GM12875 (cell line): ENCODE measurements around the gene LIN7B.
A peak's percentile ranks its signal among the peaks of the same experiment; 100 is the strongest.

ENCODE experiments used
- H3K4me3 ChIP-seq: one replicate; pipeline ENCODE4 v1.5.1; 2011; ENCODE audit warnings: low read depth, low read length, control low read depth
- TF ChIP-seq, protein P1 (sequence below): IDR thresholded peaks from 2 replicates; pipeline ENCODE4 v1.5.1; 2011; ENCODE audit warnings: low read depth, mild to moderate bottlenecking, control low read depth, inconsistent platforms, low read length, moderate library complexity, borderline replicate concordance; ENCODE audit not compliant: insufficient read depth

The LIN7B gene

DNA sequence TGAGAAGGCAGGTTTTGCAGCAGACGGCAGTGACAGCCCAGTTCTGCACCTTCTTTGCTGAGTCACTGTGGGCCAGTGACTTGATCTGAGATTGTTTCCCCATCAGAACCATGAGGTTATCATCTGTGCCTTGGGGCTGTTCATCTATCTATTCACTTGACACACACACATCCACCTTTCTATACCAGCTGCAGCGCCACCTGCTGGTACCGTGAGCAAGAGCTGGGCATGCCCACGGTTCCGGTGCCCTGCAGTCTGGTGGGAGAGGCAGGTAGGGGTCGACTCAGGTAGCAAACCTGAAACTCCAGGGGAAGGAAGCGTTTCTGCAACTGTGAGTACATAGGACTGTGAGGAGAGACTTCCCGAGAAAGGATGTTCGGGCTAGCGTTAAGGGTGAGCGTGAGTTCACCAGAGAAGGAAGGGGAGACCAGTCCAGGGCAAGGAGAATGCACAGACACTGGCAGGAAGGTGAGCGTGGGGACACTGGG, 7.5 kb upstream of the LIN7B start:
- TF ChIP-seq, protein P1, sequence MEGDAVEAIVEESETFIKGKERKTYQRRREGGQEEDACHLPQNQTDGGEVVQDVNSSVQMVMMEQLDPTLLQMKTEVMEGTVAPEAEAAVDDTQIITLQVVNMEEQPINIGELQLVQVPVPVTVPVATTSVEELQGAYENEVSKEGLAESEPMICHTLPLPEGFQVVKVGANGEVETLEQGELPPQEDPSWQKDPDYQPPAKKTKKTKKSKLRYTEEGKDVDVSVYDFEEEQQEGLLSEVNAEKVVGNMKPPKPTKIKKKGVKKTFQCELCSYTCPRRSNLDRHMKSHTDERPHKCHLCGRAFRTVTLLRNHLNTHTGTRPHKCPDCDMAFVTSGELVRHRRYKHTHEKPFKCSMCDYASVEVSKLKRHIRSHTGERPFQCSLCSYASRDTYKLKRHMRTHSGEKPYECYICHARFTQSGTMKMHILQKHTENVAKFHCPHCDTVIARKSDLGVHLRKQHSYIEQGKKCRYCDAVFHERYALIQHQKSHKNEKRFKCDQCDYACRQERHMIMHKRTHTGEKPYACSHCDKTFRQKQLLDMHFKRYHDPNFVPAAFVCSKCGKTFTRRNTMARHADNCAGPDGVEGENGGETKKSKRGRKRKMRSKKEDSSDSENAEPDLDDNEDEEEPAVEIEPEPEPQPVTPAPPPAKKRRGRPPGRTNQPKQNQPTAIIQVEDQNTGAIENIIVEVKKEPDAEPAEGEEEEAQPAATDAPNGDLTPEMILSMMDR = peak; percentile 83

DNA sequence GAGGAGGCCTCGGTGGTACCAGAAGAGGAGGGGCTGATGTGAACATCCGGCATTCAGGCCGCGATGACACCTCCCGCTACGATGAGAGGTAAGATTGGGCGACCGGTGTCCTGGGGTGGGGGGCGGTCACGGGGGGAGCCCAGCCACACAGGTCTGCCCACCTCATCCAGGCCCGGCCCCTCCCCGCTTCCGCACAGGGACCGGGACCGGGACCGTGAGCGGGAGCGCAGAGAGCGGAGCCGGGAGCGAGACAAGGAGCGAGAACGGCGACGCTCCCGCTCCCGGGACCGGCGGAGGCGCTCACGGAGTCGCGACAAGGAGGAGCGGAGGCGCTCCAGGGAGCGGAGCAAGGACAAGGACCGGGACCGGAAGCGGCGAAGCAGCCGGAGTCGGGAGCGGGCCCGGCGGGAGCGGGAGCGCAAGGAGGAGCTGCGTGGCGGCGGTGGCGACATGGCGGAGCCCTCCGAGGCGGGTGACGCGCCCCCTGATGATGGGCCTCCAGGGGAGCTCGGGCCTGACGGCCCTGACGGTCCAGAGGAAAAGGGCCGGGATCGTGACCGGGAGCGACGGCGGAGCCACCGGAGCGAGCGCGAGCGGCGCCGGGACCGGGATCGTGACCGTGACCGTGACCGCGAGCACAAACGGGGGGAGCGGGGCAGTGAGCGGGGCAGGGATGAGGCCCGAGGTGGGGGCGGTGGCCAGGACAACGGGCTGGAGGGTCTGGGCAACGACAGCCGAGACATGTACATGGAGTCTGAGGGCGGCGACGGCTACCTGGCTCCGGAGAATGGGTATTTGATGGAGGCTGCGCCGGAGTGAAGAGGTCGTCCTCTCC, 6.3 kb upstream of the LIN7B start:
- TF ChIP-seq, protein P1 = no peak
- H3K4me3 ChIP-seq = no peak overlapping the region

More for the DNA sequence above, 7.5 kb upstream of the LIN7B start:
- no peak overlapping the region for H3K4me3 ChIP-seq

DNA sequence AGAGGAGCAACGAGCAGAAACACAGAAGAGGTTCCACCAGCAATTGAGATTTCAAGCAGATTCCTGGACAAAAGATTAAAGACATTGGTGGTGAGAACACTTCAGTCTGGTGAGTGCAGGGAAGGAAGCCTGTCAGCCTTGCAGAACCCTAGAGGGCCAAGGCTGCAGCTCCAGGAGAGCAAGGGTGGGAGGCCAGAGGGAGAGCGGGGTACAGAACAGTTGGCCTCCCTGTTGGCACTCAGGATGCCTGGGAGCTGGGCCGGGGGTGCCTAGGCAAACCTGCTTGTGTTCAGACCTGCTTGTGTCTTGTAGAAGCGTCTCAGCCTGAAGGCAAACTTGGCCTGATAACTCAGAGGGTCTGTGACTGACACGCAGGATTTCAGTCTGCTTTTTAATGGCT, 5.1 kb upstream of the LIN7B start:
- TF ChIP-seq, protein P1 = no peak
- H3K4me3 ChIP-seq = no peak overlapping the region

DNA sequence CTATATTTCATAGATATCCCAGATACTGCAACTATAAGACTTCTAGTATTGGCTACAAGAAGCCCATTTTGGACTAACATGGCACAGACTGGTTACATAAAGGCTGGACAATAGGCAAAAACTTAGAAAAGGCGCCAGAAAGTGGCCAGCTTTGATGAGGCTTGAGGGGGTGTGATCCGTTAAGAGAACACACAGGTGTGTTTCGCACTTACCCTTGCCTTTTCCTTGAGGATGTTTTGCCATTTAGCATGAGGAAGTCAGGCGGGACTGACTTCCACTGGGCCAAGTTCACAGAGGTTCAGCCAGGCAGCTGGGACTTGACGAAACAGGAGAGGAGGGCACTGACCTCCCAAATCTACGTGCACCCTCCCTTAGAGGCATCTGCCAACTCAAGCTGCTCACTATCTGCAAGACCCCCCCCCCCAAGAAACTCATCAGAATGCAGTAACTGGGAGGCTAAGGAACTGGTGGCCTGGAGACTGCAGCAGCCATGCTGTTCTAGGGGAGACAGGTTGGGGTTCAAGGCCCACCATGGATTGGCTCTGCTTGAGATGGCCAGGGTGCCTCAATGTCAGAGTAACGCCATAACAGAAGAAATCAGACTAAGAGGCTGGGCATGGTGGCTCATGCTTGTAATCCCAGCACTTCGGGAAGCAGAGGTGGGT, 4.5 kb upstream of the LIN7B start:
- H3K4me3 ChIP-seq = no peak overlapping the region
- TF ChIP-seq, protein P1 = no peak

DNA sequence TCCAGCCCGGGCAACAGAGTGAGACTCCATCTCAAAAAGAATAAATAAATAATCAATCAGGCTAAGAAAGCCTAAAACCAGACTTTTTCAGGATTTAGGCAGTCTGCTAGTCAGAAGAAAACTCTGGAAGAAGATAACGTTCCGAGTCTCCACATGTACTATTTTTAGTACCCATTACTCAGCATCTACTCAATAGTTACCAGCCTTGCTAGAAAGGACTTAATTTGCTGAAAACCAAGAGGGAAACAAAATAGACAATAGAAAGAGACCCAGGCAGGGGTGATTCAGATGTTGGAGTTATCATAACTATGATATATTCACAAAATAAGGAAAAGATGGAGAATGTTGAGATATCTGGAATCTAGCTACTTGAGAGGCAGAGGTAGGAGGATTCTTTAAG, 3.6 kb upstream of the LIN7B start:
- H3K4me3 ChIP-seq = no peak overlapping the region
- TF ChIP-seq, protein P1 = no peak

DNA sequence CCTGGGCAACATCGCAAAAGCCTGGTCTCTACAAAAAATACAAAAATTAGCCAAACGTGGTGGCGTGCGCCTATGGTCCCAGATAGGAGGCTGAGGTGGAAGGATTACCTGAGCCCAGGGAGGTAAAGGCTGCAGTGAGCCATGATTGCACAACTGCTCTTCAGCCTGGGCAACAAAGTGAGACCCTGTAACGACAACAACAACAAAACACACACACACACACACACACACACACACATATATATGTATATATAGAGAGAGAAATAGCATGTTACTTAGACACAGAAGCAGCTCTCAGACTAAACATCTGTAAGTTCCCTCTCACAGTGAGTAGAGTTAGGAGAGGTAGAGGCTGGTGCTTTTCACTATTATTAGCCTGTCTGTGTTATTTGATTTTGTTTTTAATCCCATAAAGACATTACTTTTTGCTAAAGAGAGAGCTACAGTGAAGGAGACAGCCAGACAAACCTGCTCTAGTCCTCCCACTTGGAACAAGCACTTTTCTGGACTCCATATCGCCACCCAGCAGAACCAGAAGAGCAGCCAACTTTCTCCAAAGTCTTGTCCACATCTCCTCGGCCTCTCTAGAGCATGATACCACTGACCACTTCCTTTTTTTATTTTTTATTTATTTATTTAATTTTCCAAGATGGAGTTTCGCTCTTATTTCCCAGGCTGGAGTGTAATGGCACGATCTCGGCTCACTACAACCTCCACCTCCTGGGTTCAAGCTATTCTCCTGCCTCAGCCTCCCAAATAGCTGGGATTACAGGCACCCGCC, 2.8 kb upstream of the LIN7B start:
- TF ChIP-seq, protein P1 = no peak
- no peak overlapping the region for H3K4me3 ChIP-seq
